B cell (primary cell): Measurements from ENCODE around the gene CDC45.

Source experiments
- EZH2 ChIP-seq: IDR thresholded peaks from 2 replicates; pipeline ENCODE4 v1.6.1; 2012; ENCODE audit warnings: borderline replicate concordance, low read depth, mild to moderate bottlenecking, moderate library complexity, low read length; ENCODE audit not compliant: insufficient read depth, poor library complexity, severe bottlenecking
- TF ChIP-seq, protein P1 (sequence below): fragments of 200-600 bp; IDR thresholded peaks from one replicate; pipeline ENCODE4 v1.8.0; 2022; ENCODE audit warnings: antibody characterized with exemption, mild to moderate bottlenecking

DNA sequence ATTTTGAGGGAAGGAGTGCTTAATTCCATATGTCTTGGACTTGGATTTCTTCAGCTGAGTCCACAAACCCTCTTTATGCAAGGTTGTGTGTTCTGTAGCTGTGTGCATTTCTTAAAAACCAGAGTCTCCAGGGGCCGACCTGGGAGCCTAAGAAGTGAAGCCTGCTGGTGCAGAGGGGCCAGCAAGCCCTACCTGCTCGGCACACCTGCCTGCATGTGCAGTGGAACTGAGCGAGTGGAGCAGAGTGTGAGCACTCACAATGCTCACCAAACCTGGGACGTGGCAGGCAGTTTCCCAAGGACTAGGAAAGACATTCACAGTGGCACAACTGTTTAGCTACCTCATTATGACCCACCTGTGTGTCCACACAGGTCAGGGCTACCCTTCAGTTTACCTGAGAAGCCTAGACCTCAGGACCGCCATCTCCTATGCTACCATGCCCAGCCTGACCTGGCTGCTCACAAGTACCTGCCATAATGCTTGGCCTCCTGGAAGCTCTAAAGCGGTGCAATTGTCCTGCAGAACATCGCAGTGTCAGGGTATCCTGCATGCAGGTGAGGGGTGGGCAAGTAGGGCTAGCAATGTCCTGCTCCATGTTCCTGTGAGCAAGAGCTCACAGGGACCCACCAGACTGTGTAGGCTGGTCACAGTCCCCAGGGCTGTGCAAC is 36.0 kb upstream of the CDC45 start:
- TF ChIP-seq, protein P1, sequence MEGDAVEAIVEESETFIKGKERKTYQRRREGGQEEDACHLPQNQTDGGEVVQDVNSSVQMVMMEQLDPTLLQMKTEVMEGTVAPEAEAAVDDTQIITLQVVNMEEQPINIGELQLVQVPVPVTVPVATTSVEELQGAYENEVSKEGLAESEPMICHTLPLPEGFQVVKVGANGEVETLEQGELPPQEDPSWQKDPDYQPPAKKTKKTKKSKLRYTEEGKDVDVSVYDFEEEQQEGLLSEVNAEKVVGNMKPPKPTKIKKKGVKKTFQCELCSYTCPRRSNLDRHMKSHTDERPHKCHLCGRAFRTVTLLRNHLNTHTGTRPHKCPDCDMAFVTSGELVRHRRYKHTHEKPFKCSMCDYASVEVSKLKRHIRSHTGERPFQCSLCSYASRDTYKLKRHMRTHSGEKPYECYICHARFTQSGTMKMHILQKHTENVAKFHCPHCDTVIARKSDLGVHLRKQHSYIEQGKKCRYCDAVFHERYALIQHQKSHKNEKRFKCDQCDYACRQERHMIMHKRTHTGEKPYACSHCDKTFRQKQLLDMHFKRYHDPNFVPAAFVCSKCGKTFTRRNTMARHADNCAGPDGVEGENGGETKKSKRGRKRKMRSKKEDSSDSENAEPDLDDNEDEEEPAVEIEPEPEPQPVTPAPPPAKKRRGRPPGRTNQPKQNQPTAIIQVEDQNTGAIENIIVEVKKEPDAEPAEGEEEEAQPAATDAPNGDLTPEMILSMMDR = no peak
- TF ChIP-seq EZH2 = no peak
